ENCODE data around the gene VPS33A. TPM values are rescaled to one million over a fixed set of nuclear protein-coding genes. Genes with fewer than 3 reads are reported as not detected.

The VPS33A gene
- 10 to 100 TPM; 21.7 to 26.0 TPM for total RNA-seq

DNA sequence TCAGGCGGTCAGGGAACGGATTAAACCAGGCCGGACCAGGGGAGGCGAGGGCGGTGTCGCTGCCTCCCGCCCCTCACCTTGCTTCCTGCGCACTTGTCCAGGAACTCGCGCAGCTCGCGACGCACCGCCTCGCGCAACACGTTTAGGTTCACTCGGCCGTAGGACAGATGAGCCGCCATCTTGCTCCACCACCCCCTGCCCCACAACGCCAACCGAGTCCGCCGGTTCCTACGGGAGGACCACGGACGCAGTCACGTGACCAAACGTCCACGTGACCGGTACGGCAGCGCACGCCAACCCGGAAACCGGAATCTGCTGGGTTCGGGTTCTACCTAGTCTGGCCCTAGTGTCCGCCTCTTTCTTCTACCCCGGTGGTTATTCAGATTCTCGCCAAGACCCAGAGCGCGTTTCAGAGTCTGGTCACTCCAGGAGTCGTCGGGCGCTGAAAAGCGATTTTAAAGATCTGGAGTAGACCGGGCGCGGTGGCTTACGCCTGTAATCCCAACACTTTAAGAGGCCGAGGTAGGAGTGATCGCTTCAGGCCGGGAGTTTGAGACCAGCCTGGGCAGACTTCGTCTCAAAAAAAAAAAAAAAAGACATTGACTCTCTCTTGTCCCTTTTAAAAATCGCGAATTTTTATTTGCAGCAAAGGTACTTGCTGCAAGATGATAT, at the start of gene VPS33A:
TSS of gene VPS33A (minus strand) at position 265 of the 672 bp plus-strand sequence. CDS start at position 179, 86 bp downstream.

DNA sequence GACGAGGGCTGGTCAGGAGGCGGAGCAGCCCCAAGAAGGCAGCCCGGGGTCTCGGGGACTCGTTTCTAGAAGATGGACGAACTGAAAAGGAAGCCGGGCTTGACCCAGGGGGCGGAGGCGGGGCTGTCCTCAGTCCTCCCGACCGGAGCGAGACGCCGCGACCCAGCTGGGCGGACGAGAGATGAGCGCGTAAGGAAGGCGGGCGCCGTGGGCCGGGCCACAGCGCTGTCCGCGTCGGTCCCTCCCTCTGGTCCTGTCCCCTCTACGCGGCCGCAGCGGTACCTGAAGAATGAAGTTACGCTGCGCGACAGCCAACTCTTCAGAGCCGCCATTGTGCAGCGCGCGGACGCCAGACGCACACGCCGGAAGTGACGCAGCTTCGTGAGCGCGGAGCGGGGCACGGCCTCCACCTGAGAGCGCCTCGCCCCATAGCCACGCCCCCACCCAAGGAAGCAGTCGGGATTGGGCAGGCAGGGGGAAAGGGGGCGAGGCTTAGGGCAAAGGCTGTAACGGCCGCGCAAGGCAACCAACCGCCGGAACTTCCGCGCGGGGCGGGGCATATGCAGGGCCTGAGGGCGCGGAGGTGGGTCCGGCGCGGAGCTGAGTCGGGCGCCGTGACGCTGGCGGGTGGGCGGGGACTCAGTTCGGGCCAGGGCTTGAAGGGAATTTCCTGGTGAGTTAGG, 40.5 kb downstream of the VPS33A start, which contains the start of gene DIABLO:
TSS of gene DIABLO (minus strand) at position 370 of the 683 bp plus-strand sequence. CDS start at position 332, 38 bp downstream.

DNA sequence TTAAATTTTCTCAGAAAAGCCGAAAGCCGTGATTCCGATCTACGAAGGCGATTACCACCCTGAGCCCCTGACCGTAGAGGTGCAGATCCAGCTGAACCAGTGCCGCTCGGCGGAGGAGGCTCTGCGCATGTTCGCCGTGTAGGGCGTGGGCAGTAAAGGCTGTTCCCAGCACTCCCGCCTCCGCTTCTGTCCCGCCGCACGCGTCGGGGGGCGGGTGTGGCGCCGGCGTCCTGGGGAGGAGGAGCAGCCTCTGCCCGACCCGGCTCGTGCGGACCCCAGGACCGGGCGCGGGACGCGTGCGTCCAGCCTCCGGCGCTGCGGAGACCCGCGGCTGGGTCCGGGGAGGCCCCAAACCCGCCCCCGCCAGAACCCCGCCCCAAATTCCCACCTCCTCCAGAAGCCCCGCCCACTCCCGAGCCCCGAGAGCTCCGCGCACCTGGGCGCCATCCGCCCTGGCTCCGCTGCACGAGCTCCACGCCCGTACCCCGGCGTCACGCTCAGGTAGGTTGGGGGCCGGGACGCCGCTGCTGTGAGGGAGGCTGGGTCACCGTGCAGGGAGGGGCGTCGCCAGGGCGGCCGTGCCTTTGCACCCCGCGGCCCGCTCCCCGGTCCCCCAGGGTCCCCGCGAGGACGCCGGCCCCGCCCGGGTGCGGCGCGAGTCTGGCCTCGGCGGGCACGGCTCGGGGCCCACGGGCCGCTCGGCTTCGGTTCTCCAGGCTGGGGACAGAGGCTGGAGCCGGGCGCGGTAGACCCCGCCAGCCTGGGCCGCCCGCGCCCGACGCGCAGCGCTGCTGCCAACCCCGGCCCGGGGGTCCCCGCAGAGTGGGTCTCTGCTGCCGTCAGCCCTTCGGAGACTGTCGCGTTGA, 62.8 kb downstream of the VPS33A start, which contains the start of gene B3GNT4:
TSS of gene B3GNT4 (plus strand) at position 409 of the 866 bp plus-strand sequence. CDS start 910 bp downstream, outside the sequence.

DNA sequence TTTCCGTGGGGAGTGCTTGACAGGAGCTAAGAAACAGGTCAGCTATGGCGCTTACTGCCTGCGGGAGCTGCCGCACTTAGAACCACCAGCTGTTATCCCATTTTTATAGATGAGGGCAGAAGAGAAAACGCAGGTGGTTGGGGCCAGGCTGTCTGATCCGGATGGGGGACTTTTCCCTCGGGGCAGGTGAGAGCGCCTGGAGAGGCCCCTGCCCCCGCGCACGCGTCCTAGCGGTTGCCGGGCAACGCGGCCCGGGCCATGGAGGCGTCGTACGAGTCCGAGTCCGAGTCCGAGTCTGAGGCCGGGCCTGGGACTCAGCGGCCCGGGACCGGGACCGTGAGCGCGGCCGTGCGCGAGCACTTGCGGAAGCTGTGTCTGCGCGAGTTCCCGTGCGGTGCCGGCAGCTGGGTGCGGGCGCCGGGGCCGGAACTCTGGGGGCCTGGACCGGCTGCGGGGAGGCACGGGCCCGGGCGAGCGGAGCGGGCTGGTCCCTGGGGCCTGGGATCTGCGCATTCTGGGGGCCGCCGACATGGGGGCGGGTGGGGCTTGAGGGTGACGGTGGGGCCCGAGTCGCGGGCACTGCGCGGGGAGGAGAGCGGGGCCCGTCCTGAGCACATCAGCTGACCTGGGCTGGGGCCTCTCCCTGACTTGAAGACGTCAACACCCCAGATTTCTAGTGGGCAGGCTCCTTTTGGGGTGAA, 83.3 kb downstream of the VPS33A start, which contains the start of gene LRRC43:
TSS of gene LRRC43 (plus strand) at position 237 of the 701 bp plus-strand sequence. CDS start at position 259, 22 bp downstream.

Small RNAs within 50 kb of the gene (small RNA-seq; reads per million reads assigned to genes)
- gene DIABLO = 0.30 to 0.47 reads per million in 2 donors

Other genes with a start within 250 kb of the VPS33A start
- 10 to 100 TPM; 10.3 to 10.7 TPM for gene BCL7A, start 244.6 kb downstream of the VPS33A start, total RNA-seq
- 10 to 100 TPM; 18.6 to 25.3 TPM for gene MLXIP, start 187.7 kb downstream of the VPS33A start, total RNA-seq
- not detected for gene IL31, start 92.3 kb downstream of the VPS33A start, total RNA-seq
- 1 to 10 TPM; 1.7 to 2.4 TPM for gene LRRC43, start 83.4 kb downstream of the VPS33A start, total RNA-seq
- 1 to 10 TPM in 1 of 2 donors, under 1 TPM in 1; 0.67 to 1.7 TPM for gene B3GNT4, start 62.8 kb downstream of the VPS33A start, total RNA-seq
- gene DIABLO, start 40.4 kb downstream of the VPS33A start, total RNA-seq = 10 to 100 TPM; 51.6 to 65.3 TPM
- 10 to 100 TPM; 59.3 to 80.5 TPM for gene CLIP1, start 156.2 kb upstream of the VPS33A start, total RNA-seq
- 10 to 100 TPM; 12.7 to 16.0 TPM for gene ZCCHC8, start 234.4 kb upstream of the VPS33A start, total RNA-seq

Measured in melanocyte of skin (primary cell).